Measurements from ENCODE around the gene NPTN.
A peak's percentile ranks its signal among the peaks of the same experiment; 100 is the strongest.

NPTN gene

GRCh38 chr15:73631915-73632669, 1.1 kb downstream of the NPTN start:
- H2AFZ ChIP-seq (ENCODE audit: low read length): no peak overlapping the region

DNA sequence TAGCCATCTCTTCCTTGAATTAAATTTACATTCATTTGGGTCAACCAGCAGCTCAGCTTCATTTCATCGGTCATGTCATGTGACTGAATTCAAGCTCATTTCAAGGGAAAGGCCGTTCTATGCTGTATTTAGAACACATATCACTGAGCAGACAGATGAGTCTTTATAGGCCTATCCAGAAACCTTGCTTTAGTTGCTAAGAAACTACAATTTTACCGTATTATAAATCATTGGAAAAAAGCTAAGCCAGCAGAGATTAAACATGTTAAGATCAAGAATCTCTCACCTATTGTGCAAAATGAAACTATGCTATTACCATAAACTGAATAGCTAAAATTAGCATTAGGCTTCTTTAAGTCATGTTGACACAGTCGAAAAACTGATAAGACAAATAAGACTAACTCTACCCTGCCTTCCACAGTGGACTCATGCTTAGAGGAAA, 2.2 kb downstream of the NPTN start:
- H3K9ac ChIP-seq (ENCODE audit: low read length): peak overlapping the region; percentile 74; the same call in 1 of the 2 replicates

More at GRCh38 chr15:73631915-73632669, 1.1 kb downstream of the NPTN start:
- Histone ChIP-seq H3K27me3 (ENCODE audit: insufficient read depth, low read length) (no peaks in the 10 kb centered on the region), H4K20me1 (ENCODE audit: insufficient read depth, low read length) (no peaks in the 10 kb centered on the region), H3K9me2 (ENCODE audit: low read depth, low read length) (no peaks in the 10 kb centered on the region), H3K79me2 (ENCODE audit: insufficient read depth, low read length) (peaks cover 54% of the 10 kb centered on the region), H3F3A (ENCODE audit: insufficient read depth, low read length) (no peaks in the 10 kb centered on the region), H3K27ac (ENCODE audit: low read depth, low read length, poor library complexity, severe bottlenecking) (no peak overlapping the region), H3K36me3 (ENCODE audit: insufficient read depth, low read length) (no peaks in the 10 kb centered on the region), H3K9ac (ENCODE audit: low read length) (peak overlapping the region; percentile 74), H3K9me3 (ENCODE audit: low read length) (no peaks in the 10 kb centered on the region), H3K4me1 (ENCODE audit: insufficient read depth, low read length, severe bottlenecking) (peaks cover 46% of the 10 kb centered on the region), H3K4me2 (ENCODE audit: low read length) (peak overlapping the region; percentile 71), H3K4me3 (ENCODE audit: low read depth, low read length, poor library complexity, severe bottlenecking) (peak overlapping the region; percentile 88)
- TF ChIP-seq CTCF (IDR thresholded peaks at IDR 0.05; ENCODE audit: low read length): no peak
- no peak for TF ChIP-seq EZH2 (IDR thresholded peaks at IDR 0.05; ENCODE audit: borderline replicate concordance, low read length)

DNA sequence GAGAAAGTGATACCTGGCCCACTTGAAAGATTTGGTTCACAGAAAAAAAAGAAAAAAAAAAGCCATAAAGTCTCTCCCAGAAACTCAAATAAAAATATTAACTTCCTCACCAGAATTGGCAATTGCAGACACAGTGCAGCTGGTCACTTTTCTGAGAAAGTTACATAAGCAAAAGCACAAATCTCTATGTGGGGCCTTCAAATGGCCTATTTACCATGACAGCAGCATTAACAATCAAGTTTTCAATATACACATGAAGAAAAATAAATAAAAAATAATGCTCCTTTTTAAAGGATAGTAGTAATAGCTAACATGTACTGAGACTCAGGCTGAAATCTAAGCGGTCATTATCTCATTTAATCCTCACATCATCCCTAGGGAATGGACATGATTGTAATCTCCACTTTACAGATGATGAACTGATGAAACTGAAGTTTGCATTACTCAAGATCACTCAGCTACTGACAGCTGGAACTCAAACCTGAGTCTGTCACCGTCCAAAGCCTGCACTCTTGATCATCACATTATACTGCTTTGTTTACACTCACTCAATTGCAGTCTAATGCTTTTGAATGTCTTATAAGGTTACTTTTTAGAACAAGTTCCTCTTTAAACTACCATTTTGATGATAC, 3.3 kb downstream of the NPTN start:
- no peaks in the 10 kb centered on the region for H3K36me3 ChIP-seq (ENCODE audit: insufficient read depth, low read length)
- peak overlapping the region; percentile 14; the same call in 1 of the 2 replicates for H3K4me2 ChIP-seq (ENCODE audit: low read length)
- H4K20me1 ChIP-seq (ENCODE audit: insufficient read depth, low read length): no peaks in the 10 kb centered on the region
- no peaks in the 10 kb centered on the region for H3K9me3 ChIP-seq (ENCODE audit: low read length)
- H2AFZ ChIP-seq (ENCODE audit: low read length): no peak overlapping the region
- H3K27me3 ChIP-seq (ENCODE audit: insufficient read depth, low read length): no peaks in the 10 kb centered on the region
- no peak overlapping the region for H3K4me3 ChIP-seq (ENCODE audit: low read depth, low read length, poor library complexity, severe bottlenecking)
- H3K4me1 ChIP-seq (ENCODE audit: insufficient read depth, low read length, severe bottlenecking): peaks cover 50% of the 10 kb centered on the region
- H3F3A ChIP-seq (ENCODE audit: insufficient read depth, low read length): no peaks in the 10 kb centered on the region
- H3K9ac ChIP-seq (ENCODE audit: low read length): no peak overlapping the region
- H3K27ac ChIP-seq (ENCODE audit: low read depth, low read length, poor library complexity, severe bottlenecking): no peak overlapping the region
- H3K9me2 ChIP-seq (ENCODE audit: low read depth, low read length): no peaks in the 10 kb centered on the region
- TF ChIP-seq CTCF (IDR thresholded peaks at IDR 0.05; ENCODE audit: low read length) (no peak), EZH2 (IDR thresholded peaks at IDR 0.05; ENCODE audit: borderline replicate concordance, low read length) (no peak)
- peaks cover 73% of the 10 kb centered on the region for H3K79me2 ChIP-seq (ENCODE audit: insufficient read depth, low read length)

More for the DNA sequence above, 2.2 kb downstream of the NPTN start:
- Histone ChIP-seq H3K79me2 (ENCODE audit: insufficient read depth, low read length) (peaks cover 64% of the 10 kb centered on the region), H3K4me2 (ENCODE audit: low read length) (peak overlapping the region; percentile 71), H3K27me3 (ENCODE audit: insufficient read depth, low read length) (no peaks in the 10 kb centered on the region), H3K4me3 (ENCODE audit: low read depth, low read length, poor library complexity, severe bottlenecking) (peak overlapping the region; percentile 88), H3K4me1 (ENCODE audit: insufficient read depth, low read length, severe bottlenecking) (peaks cover 46% of the 10 kb centered on the region), H3K9me2 (ENCODE audit: low read depth, low read length) (no peaks in the 10 kb centered on the region), H2AFZ (ENCODE audit: low read length) (no peak overlapping the region), H3F3A (ENCODE audit: insufficient read depth, low read length) (no peaks in the 10 kb centered on the region), H3K36me3 (ENCODE audit: insufficient read depth, low read length) (no peaks in the 10 kb centered on the region), H3K27ac (ENCODE audit: low read depth, low read length, poor library complexity, severe bottlenecking) (peak overlapping the region; percentile 8), H3K9me3 (ENCODE audit: low read length) (no peaks in the 10 kb centered on the region), H4K20me1 (ENCODE audit: insufficient read depth, low read length) (no peaks in the 10 kb centered on the region)
- TF ChIP-seq EZH2 (IDR thresholded peaks at IDR 0.05; ENCODE audit: borderline replicate concordance, low read length) (no peak), CTCF (IDR thresholded peaks at IDR 0.05; ENCODE audit: low read length) (no peak)

Measured in OCI-LY1 (cell line).